KMS-11 (cell line): Measurements from ENCODE around the gene DCAF12L1.

Source experiments
- H2AFZ ChIP-seq: fragments of 200-600 bp; sonication (generic); 2 replicates; pipeline ENCODE4 v1.6.1; 2016; ENCODE audit warnings: antibody characterized with exemption, mixed run types, low read depth
- H3K27ac ChIP-seq: fragments of 200-600 bp; sonication (generic); 2 replicates; pipeline ENCODE4 v1.6.1; 2016; ENCODE audit warnings: mild to moderate bottlenecking, mixed run types
- H3K27me3 ChIP-seq: fragments of 200-600 bp; sonication (generic); 2 replicates; pipeline ENCODE4 v1.6.1; 2017; ENCODE audit warnings: mild to moderate bottlenecking, low read depth, mixed run types, moderate library complexity; ENCODE audit not compliant: insufficient read depth
- H3K36me3 ChIP-seq: fragments of 200-600 bp; sonication (generic); 2 replicates; pipeline ENCODE4 v1.6.1; 2017; ENCODE audit warnings: mild to moderate bottlenecking, mixed run types; ENCODE audit not compliant: insufficient read depth
- H3K4me1 ChIP-seq: fragments of 200-600 bp; sonication (generic); 2 replicates; pipeline ENCODE4 v1.6.1; 2016; ENCODE audit warnings: mild to moderate bottlenecking, low read depth, mixed run types; ENCODE audit not compliant: poor library complexity, severe bottlenecking
- H3K4me2 ChIP-seq: fragments of 200-600 bp; sonication (generic); 2 replicates; pipeline ENCODE4 v1.7.0; 2016; ENCODE audit warnings: mild to moderate bottlenecking, mixed run types
- H3K4me3 ChIP-seq: fragments of 200-600 bp; sonication (generic); IDR thresholded peaks from 2 replicates; pipeline ENCODE4 v1.6.1; 2017; ENCODE audit warnings: low read depth, low read length, mixed read lengths; ENCODE audit not compliant: insufficient read depth
- H3K79me2 ChIP-seq: fragments of 200-600 bp; sonication (generic); 2 replicates; pipeline ENCODE4 v1.6.1; 2016; ENCODE audit warnings: low read depth, mixed run types; ENCODE audit not compliant: insufficient read depth
- H3K9ac ChIP-seq: fragments of 200-600 bp; sonication (generic); 2 replicates; pipeline ENCODE4 v1.6.1; 2016; ENCODE audit warnings: mild to moderate bottlenecking, mixed run types
- H4K20me1 ChIP-seq: fragments of 200-600 bp; sonication (generic); 2 replicates; pipeline ENCODE4 v1.6.1; 2016; ENCODE audit warnings: mild to moderate bottlenecking, mixed run types; ENCODE audit not compliant: insufficient read depth
- TF ChIP-seq, protein P1 (sequence below): fragments of 200-600 bp; sonication (generic); conservative IDR thresholded peaks from 2 replicates; pipeline ENCODE4 v1.6.1; 2017; ENCODE audit warnings: low read depth, mild to moderate bottlenecking, antibody characterized with exemption, low read length, moderate library complexity, mixed read lengths

The DCAF12L1 gene

DNA sequence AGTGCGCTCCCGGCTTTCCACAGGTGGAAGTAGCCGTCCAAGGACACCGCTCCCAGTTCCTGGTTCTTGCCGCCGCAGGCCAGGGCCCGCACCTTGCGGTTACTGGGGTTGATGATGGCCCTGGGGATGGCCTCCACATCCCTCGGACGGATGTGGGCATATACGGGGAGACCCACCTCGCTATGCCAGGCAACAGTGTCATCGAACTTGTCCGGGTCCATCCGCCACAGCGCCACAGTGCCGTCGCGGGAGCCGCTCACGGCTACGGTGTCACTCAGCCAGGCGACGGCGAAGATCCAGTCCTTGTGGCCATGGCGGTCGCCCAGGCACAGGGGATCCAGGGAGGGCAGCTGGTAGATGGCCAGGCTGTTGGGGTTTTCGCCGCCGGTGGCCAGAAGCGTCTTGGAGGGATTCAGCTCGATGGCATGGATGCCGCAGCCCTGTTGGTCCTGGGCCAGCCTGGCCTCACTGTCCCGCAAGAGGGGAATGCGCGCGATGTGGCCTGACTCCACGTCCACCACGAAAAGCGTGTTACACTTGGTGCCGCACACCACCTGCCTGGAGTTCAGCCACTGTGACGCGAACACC, 795 bp downstream of the DCAF12L1 start:
- Histone ChIP-seq H3K4me1 (no peaks in the 10 kb centered on the region), H3K27me3 (no peaks in the 10 kb centered on the region), H4K20me1 (no peaks in the 10 kb centered on the region), H3K4me2 (no peak overlapping the region), H3K27ac (no peak overlapping the region), H2AFZ (no peak overlapping the region), H3K4me3 (no peak overlapping the region), H3K9ac (no peak overlapping the region), H3K79me2 (no peaks in the 10 kb centered on the region), H3K36me3 (no peaks in the 10 kb centered on the region)
- TF ChIP-seq, protein P1, sequence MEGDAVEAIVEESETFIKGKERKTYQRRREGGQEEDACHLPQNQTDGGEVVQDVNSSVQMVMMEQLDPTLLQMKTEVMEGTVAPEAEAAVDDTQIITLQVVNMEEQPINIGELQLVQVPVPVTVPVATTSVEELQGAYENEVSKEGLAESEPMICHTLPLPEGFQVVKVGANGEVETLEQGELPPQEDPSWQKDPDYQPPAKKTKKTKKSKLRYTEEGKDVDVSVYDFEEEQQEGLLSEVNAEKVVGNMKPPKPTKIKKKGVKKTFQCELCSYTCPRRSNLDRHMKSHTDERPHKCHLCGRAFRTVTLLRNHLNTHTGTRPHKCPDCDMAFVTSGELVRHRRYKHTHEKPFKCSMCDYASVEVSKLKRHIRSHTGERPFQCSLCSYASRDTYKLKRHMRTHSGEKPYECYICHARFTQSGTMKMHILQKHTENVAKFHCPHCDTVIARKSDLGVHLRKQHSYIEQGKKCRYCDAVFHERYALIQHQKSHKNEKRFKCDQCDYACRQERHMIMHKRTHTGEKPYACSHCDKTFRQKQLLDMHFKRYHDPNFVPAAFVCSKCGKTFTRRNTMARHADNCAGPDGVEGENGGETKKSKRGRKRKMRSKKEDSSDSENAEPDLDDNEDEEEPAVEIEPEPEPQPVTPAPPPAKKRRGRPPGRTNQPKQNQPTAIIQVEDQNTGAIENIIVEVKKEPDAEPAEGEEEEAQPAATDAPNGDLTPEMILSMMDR, result no peak

DNA sequence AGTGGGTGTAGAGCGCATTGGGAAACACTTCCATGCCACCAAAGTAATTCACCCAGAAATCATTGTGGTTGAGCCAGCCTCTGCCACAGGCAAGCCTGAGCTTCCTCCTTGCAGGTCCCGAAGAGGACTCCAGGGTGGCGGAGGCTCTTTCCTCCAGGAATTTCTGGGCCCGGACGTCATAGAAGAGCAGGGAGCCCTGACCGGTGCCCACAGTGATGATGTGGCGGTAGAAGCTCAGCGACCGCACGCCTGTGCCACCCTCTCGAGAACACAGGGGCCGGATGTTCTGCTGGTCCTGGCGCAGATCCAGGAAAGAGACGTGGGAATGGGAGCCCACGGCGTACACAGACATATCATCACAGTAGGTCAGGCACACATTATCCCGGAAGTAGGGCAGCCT, 1.3 kb downstream of the DCAF12L1 start:
- no peaks in the 10 kb centered on the region for H3K27me3 ChIP-seq
- H3K4me2 ChIP-seq, result no peak overlapping the region
- H3K36me3 ChIP-seq, result no peaks in the 10 kb centered on the region
- no peaks in the 10 kb centered on the region for H3K79me2 ChIP-seq
- H3K4me1 ChIP-seq, result no peaks in the 10 kb centered on the region
- no peak overlapping the region for H3K9ac ChIP-seq
- H3K27ac ChIP-seq, result no peak overlapping the region
- TF ChIP-seq, protein P1, result no peak
- H4K20me1 ChIP-seq, result no peaks in the 10 kb centered on the region
- H2AFZ ChIP-seq, result no peak overlapping the region
- no peak overlapping the region for H3K4me3 ChIP-seq

DNA sequence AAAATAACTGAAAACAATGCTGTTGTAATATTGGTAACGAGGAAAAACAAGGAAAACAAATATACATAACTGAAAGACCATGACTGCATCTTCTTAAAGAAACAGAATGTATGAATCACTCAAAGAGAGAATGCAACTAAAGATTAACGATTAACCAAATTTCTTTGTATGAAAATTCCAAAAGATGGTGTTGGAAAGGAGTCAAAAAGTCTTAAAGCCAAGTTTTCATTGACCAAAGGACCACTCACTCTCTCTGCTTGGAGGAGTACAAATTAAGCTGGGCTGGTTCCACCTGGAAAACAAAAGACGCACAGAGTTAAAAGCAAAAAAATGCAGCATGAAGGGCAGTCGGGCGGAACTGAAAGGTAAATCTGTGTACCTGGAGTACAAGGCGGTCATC, 1.8 kb downstream of the DCAF12L1 start:
- no peak overlapping the region for H3K27ac ChIP-seq
- no peak overlapping the region for H3K4me2 ChIP-seq
- no peaks in the 10 kb centered on the region for H3K27me3 ChIP-seq
- no peaks in the 10 kb centered on the region for H4K20me1 ChIP-seq
- H3K4me1 ChIP-seq, result no peaks in the 10 kb centered on the region
- TF ChIP-seq, protein P1, result no peak
- no peaks in the 10 kb centered on the region for H3K79me2 ChIP-seq
- H3K9ac ChIP-seq, result no peak overlapping the region
- H3K36me3 ChIP-seq, result no peaks in the 10 kb centered on the region
- no peak overlapping the region for H3K4me3 ChIP-seq
- no peak overlapping the region for H2AFZ ChIP-seq

DNA sequence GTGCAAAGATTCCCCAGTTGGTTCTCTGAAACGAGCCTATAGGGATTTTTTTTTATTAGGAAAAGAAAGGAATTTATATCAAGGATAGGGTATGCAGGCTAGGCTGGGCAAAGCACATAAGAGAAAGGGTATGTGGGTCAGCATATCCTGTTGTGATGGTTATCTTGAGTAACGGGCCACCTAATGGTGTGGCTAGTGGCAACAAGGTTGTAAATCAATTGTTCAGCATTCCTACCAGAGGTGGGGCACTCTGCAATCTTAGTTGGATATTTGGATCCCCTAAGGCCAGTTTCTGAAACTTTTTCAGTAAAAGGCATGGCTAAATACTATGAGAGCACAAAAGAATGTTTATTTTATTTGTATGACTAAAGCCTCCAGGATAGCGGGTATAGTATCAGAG, 42.7 kb downstream of the DCAF12L1 start:
- H3K36me3 ChIP-seq, result no peaks in the 10 kb centered on the region
- no peak overlapping the region for H3K4me2 ChIP-seq
- no peak overlapping the region for H3K27ac ChIP-seq
- no peaks in the 10 kb centered on the region for H3K27me3 ChIP-seq
- H2AFZ ChIP-seq, result no peak overlapping the region
- H3K4me1 ChIP-seq, result no peaks in the 10 kb centered on the region
- no peak overlapping the region for H3K4me3 ChIP-seq
- H3K9ac ChIP-seq, result no peak overlapping the region
- no peaks in the 10 kb centered on the region for H3K79me2 ChIP-seq
- TF ChIP-seq, protein P1, result no peak
- no peaks in the 10 kb centered on the region for H4K20me1 ChIP-seq
